Activated T-cell treated with anti-CD3 and anti-CD28 coated beads, Interleukin-2, amount 50 U/mL, for 4 hours (primary cell): ENCODE measurements around the gene EMX1. TPM values are rescaled to one million over a fixed set of nuclear protein-coding genes. Genes with fewer than 3 reads are reported as not detected.

Experiments
- ATAC-seq, 2 donors: fragments of 200-7000 bp; cut with Tn5 transposase; one replicate each; pipeline ENCODE4 v1.10.0; 2021
- DNase-seq: peaks from one replicate; pipeline ENCODE4 v3.0.0-alpha.2; 2020
- H3K27me3 Mint-ChIP-seq: one replicate; pipeline ENCODE4 v1.8.0; 2021; ENCODE audit warnings: low read depth, mixed read lengths
- H3K36me3 Mint-ChIP-seq: one replicate; pipeline ENCODE4 v1.8.0; 2022; ENCODE audit warnings: mixed read lengths; ENCODE audit not compliant: insufficient read depth
- H3K4me1 Mint-ChIP-seq: one replicate; pipeline ENCODE4 v1.8.0; 2021; ENCODE audit warnings: low read depth, mixed read lengths
- H3K4me3 Mint-ChIP-seq: one replicate; pipeline ENCODE4 v1.8.0; 2021; ENCODE audit warnings: mild to moderate bottlenecking, moderate library complexity, mixed read lengths
- H3K9me3 Mint-ChIP-seq: one replicate; pipeline ENCODE4 v1.8.0; 2021; ENCODE audit warnings: mixed read lengths
- total RNA-seq, 3 donors: library from RNA; stranded (reverse); gene quantifications; one replicate each; pipeline ENCODE4 v1.2.1, GENCODE V29; 2021

The EMX1 gene
- total RNA-seq = under 1 TPM in 1 of 3 donors, not detected in 2; 0.08 TPM

DNA sequence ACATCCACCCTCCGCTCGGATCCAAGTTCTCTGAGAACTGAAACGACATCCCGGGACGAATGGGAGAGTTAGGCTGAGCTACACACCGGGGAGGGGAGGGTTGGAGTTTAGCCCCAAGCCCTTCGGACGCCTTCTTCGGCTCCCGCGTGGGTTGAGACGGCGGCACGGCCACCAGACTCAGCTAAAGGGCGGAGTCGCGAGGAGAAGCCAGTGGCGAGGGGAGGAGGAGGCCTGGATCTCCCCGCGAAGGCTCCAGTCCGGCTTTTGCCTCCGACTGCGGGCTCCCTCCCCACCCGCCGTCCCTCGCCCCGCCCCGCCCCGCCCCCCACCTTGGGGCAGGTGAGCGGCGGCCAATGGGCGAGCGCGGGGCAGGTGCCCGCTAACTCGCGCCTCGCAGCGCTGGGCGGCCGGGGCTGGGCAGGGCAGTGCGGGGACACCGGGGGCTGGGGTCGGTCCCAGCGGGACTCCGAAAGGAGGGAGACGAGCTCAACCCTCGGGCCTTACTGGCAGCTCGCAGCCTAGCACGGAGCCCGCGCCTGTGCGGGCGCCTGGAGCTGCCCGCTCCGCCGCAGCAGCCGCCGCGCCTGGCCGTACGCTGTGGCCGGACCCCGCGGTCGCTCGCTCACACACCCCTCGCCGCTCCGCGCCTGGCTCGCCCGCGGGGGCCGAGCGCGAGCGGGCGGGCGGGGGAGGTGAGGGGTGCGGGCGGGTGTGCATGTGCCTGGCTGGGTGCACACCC, at the start of gene EMX1:
EMX1 (plus strand) TSS at position 382 of the 739 bp plus-strand sequence; CDS start at position 716, 334 bp downstream.
- DNase-seq (no peak), ATAC-seq (peak; percentile 39 to 54)
- Mint-ChIP-seq H3K9me3 (no peaks in the 10 kb centered on the region), H3K4me1 (peaks cover 34% of the 10 kb centered on the region), H3K27me3 (peaks cover 71% of the 10 kb centered on the region), H3K4me3 (peak within 1 kb of the TSS; percentile 73), H3K36me3 (no peaks in the 10 kb centered on the region)

- DNase-seq = no peak
- peaks cover 14% of the 10 kb centered on the region for H3K9me3 Mint-ChIP-seq
- no peak for ATAC-seq
- H3K4me3 Mint-ChIP-seq = no peak overlapping the region
- peaks cover 31% of the 10 kb centered on the region for H3K27me3 Mint-ChIP-seq
- no peaks in the 10 kb centered on the region for H3K4me1 Mint-ChIP-seq
- no peaks in the 10 kb centered on the region for H3K36me3 Mint-ChIP-seq
These were observed 46.3 kb upstream of the EMX1 start for GRCh38 chr2:72871060-72871459.

- H3K27me3 Mint-ChIP-seq = peaks cover 31% of the 10 kb centered on the region
- H3K36me3 Mint-ChIP-seq = no peaks in the 10 kb centered on the region
- no peak for DNase-seq
- no peak for ATAC-seq
- H3K4me3 Mint-ChIP-seq = no peak overlapping the region
- H3K4me1 Mint-ChIP-seq = no peaks in the 10 kb centered on the region
- H3K9me3 Mint-ChIP-seq = peaks cover 14% of the 10 kb centered on the region
These were observed 45.4 kb upstream of the EMX1 start for GRCh38 chr2:72871880-72872279.

DNA sequence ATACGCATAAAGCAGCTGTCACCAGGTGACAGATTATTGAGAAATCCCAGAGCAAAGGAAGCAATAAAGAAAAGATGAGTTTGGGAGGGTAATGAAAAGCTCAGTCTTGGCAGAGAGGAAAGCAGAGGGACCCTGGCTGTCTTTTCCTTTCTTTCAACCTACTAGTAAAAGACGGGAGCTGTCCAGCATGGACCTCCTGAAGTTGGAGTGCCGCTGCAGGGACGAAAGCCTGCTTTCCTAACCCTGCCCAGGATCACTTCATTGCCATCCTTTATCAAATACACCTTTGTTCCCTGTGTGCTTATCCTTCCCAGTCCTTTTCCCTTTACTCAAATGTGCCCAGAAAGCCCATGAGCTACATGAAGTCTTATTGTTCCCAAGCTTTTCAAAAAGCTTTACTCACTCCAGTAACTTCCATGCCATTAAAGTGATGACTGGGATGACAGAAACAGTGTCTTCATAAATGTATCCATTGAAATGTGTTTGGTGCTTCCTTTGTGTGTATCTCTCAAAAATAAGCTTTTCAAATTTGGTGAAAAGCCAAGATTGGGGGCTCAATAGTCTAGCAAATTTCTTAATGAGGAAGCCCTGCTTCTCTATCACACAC, 33.9 kb upstream of the EMX1 start:
- Mint-ChIP-seq H3K4me1 (peaks cover 3% of the 10 kb centered on the region), H3K27me3 (peaks cover 55% of the 10 kb centered on the region), H3K4me3 (no peak overlapping the region), H3K9me3 (no peaks in the 10 kb centered on the region), H3K36me3 (no peaks in the 10 kb centered on the region)
- ATAC-seq (no peak), DNase-seq (no peak)

- ATAC-seq = no peak
- H3K36me3 Mint-ChIP-seq = no peaks in the 10 kb centered on the region
- peaks cover 3% of the 10 kb centered on the region for H3K4me1 Mint-ChIP-seq
- H3K9me3 Mint-ChIP-seq = no peaks in the 10 kb centered on the region
- peaks cover 65% of the 10 kb centered on the region for H3K27me3 Mint-ChIP-seq
- no peak for DNase-seq
- peak overlapping the region; percentile 61 for H3K4me3 Mint-ChIP-seq
These were observed 30.8 kb upstream of the EMX1 start for GRCh38 chr2:72886505-72887031.

- Mint-ChIP-seq H3K27me3 (peaks cover 64% of the 10 kb centered on the region), H3K4me1 (peaks cover 3% of the 10 kb centered on the region), H3K4me3 (peak within 1 kb of the TSS; percentile 73), H3K36me3 (no peaks in the 10 kb centered on the region), H3K9me3 (no peaks in the 10 kb centered on the region)
- DNase-seq = peak; percentile 34
- peak; percentile 96 for ATAC-seq
These were observed 30.1 kb upstream of the EMX1 start, which contains the start of gene SPR for GRCh38 chr2:72887032-72887739. Gene SPR (plus strand): TSS chr2:72887408. CDS start chr2:72887433, 25 bp downstream.

DNA sequence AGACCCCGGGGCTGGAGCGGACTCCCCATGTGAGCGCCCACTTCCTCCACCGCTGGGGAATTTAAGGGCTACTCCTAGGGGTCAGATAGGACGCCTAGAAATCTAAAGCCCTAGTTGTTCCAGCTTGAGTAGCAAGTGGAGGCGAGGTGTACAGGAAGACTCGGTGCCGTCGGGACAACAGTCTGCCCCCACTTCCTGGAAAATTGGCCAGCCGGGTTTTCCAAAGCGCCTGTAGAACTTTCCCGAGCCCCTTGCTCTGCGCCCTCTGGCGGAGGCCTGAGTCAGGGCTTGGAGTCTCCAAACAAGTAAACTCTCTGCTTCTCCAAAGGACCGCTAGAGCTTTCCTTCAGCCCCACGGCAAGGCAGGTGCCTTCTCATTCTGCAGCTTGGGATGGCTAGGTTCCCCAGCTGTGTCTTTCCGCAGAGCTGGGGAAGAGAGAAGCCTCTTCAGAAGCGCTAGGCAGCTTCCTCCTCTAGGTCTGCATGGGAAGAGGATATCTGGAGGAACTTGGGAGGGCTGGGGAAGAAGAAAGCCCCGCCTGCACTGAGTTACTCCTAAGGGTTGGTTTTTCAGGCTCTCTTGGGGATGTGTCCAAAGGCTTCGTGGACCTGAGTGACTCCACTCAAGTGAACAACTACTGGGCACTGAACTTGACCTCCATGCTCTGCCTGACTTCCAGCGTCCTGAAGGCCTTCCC, 29.4 kb upstream of the EMX1 start:
- peaks cover 59% of the 10 kb centered on the region for H3K27me3 Mint-ChIP-seq
- no peaks in the 10 kb centered on the region for H3K36me3 Mint-ChIP-seq
- peak overlapping the region; percentile 73 for H3K4me3 Mint-ChIP-seq
- ATAC-seq (peak; percentile 53 to 65), DNase-seq (peak; percentile 45)
- H3K9me3 Mint-ChIP-seq = no peaks in the 10 kb centered on the region
- peaks cover 3% of the 10 kb centered on the region for H3K4me1 Mint-ChIP-seq

- no peak for ATAC-seq
- DNase-seq = no peak
- peaks cover 59% of the 10 kb centered on the region for H3K27me3 Mint-ChIP-seq
- no peaks in the 10 kb centered on the region for H3K36me3 Mint-ChIP-seq
- no peaks in the 10 kb centered on the region for H3K9me3 Mint-ChIP-seq
- H3K4me3 Mint-ChIP-seq = peak overlapping the region; percentile 38
- H3K4me1 Mint-ChIP-seq = peaks cover 3% of the 10 kb centered on the region
These were observed 28.7 kb upstream of the EMX1 start for GRCh38 chr2:72888438-72889202.

DNA sequence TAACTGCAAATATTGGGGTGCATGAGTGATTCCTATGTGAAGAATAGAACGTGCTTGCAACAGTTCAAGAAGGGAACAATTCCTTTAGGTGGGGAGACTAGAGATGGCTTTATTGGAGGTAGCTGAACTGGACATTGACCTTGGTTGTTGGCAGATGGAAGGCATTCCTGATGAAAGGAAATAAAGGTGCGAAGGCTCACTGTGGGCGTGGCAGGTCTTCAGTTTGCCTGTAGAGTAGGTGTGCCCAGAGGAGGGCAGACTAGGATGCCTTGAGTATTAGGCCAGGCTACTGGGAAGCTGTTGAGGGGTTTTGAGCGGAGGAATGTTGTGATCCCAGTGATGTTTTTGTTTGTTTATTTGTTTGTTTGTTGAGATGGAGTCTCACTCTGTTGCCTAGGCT, 27.3 kb upstream of the EMX1 start:
- Mint-ChIP-seq H3K27me3 (peaks cover 65% of the 10 kb centered on the region), H3K36me3 (no peaks in the 10 kb centered on the region), H3K4me3 (no peak overlapping the region), H3K4me1 (peaks cover 3% of the 10 kb centered on the region), H3K9me3 (no peaks in the 10 kb centered on the region)
- DNase-seq (no peak), ATAC-seq (no peak)

- Mint-ChIP-seq H3K36me3 (no peaks in the 10 kb centered on the region), H3K27me3 (peaks cover 65% of the 10 kb centered on the region), H3K9me3 (no peaks in the 10 kb centered on the region), H3K4me1 (peaks cover 4% of the 10 kb centered on the region), H3K4me3 (no peak overlapping the region)
- ATAC-seq = no peak
- DNase-seq = no peak
These were observed 26.1 kb upstream of the EMX1 start for GRCh38 chr2:72891091-72891818.

GRCh38 chr2:72892506-72893173, 24.7 kb upstream of the EMX1 start:
- peak; percentile 85 to 87 for ATAC-seq
- DNase-seq = peak; percentile 38
- H3K27me3 Mint-ChIP-seq = peaks cover 65% of the 10 kb centered on the region
- no peaks in the 10 kb centered on the region for H3K36me3 Mint-ChIP-seq
- H3K9me3 Mint-ChIP-seq = no peaks in the 10 kb centered on the region
- peaks cover 4% of the 10 kb centered on the region for H3K4me1 Mint-ChIP-seq
- no peak overlapping the region for H3K4me3 Mint-ChIP-seq

DNA sequence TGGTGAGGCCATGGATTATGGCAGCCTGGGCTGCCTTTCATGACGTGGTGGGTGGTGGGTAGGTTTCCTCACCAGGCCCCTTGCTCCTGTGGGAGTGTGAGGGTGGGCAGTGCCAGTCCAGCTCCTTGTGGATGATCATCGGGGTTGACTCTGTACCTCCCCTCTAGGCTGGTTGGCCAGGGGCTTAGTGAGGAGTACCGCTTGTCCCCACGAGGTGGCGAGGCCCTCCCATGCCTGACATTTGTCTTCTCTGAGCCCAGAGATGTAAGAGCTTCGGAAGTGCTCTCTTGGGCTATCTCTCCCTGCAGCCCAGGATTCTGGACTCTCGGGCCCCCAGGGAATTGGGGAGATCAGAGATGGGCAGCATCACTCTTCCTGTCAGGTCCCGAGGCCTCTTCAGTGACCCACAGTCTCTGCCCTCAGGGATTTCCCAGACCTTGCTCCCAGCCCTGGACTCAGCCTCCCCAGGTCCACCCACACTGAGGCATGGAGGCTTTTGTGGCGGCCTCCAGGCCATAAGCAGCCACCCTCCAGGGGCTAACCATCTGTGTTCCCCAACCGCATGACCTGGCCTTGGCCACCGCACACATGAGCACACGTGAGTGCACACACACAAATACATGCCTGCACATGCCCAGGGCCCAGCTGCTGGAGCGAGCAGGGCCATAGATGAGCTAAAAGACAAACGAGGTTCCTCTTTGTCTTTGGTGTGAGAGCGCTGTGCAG, 23.6 kb upstream of the EMX1 start:
- no peak overlapping the region for H3K4me3 Mint-ChIP-seq
- no peak for DNase-seq
- peak; percentile 60 to 71 for ATAC-seq
- H3K27me3 Mint-ChIP-seq = peaks cover 70% of the 10 kb centered on the region
- no peaks in the 10 kb centered on the region for H3K36me3 Mint-ChIP-seq
- no peaks in the 10 kb centered on the region for H3K9me3 Mint-ChIP-seq
- H3K4me1 Mint-ChIP-seq = peaks cover 1% of the 10 kb centered on the region
